CD4-positive, alpha-beta T cell treated with Interferon gamma for 1 hour (primary cell): ENCODE data around the gene TRDMT1.

ENCODE experiments used
- DNase-seq: peaks from one replicate; pipeline ENCODE4 v3.0.0-alpha.2; 2020

TRDMT1 gene

GRCh38 chr10:17209302-17209701 is 7.8 kb upstream of the TRDMT1 start:
- no peak for DNase-seq

- no peak for DNase-seq
Measured at GRCh38 chr10:17208476-17208875, 7.0 kb upstream of the TRDMT1 start.

- DNase-seq = peak; percentile 67
Measured at GRCh38 chr10:17206210-17206709, 4.8 kb upstream of the TRDMT1 start.

- no peak for DNase-seq
Measured at GRCh38 chr10:17203416-17203815, 1.9 kb upstream of the TRDMT1 start.

GRCh38 chr10:17202999-17203398 is 1.5 kb upstream of the TRDMT1 start:
- no peak for DNase-seq

GRCh38 chr10:17202506-17202905 is 1.0 kb upstream of the TRDMT1 start:
- no peak for DNase-seq

GRCh38 chr10:17201794-17202116 is 283 bp upstream of the TRDMT1 start:
- no peak for DNase-seq

GRCh38 chr10:17200001-17200911 is 1.2 kb downstream of the TRDMT1 start:
- no peak for DNase-seq

- no peak for DNase-seq
Measured at GRCh38 chr10:17199351-17199804, 2.1 kb downstream of the TRDMT1 start.

GRCh38 chr10:17196573-17196972 is 4.9 kb downstream of the TRDMT1 start:
- DNase-seq = no peak

- DNase-seq = no peak
Measured at GRCh38 chr10:17196045-17196444, 5.4 kb downstream of the TRDMT1 start.

GRCh38 chr10:17195083-17195482 is 6.4 kb downstream of the TRDMT1 start:
- DNase-seq = no peak

GRCh38 chr10:17190602-17191001 is 10.9 kb downstream of the TRDMT1 start:
- DNase-seq = no peak

GRCh38 chr10:17188644-17189172 is 12.8 kb downstream of the TRDMT1 start:
- no peak for DNase-seq

GRCh38 chr10:17185873-17186272 is 15.6 kb downstream of the TRDMT1 start:
- DNase-seq = no peak

GRCh38 chr10:17183110-17183509 is 18.4 kb downstream of the TRDMT1 start:
- DNase-seq = no peak

GRCh38 chr10:17181751-17182150 is 19.7 kb downstream of the TRDMT1 start:
- no peak for DNase-seq

- DNase-seq = no peak
Measured at GRCh38 chr10:17181110-17181509, 20.4 kb downstream of the TRDMT1 start.

GRCh38 chr10:17179002-17179401 is 22.5 kb downstream of the TRDMT1 start:
- DNase-seq = no peak

GRCh38 chr10:17178006-17178405 is 23.5 kb downstream of the TRDMT1 start:
- no peak for DNase-seq

- no peak for DNase-seq
Measured at GRCh38 chr10:17177014-17177413, 24.5 kb downstream of the TRDMT1 start.

GRCh38 chr10:17176091-17176490 is 25.4 kb downstream of the TRDMT1 start:
- DNase-seq = no peak

GRCh38 chr10:17175551-17175950 is 25.9 kb downstream of the TRDMT1 start:
- no peak for DNase-seq

GRCh38 chr10:17174626-17175025 is 26.8 kb downstream of the TRDMT1 start:
- DNase-seq = no peak
